RWPE1 (cell line): Measurements from ENCODE around the gene TTR.

ENCODE experiments used
- CTCF ChIA-PET: fragments of 350-600 bp; sonication (Branson Sonifier 250); formaldehyde crosslinking; extraction: SDS; loops from one replicate; lab custom pipeline; 2021; lab: Yijun Ruan, JAX
- POLR2A ChIA-PET: fragments of 400-600 bp; formaldehyde crosslinking; extraction: SDS; loops from one replicate; lab custom pipeline; 2020; ENCODE audit warnings: antibody characterized with exemption; ENCODE audit not compliant: low non-redundant PET; lab: Yijun Ruan, JAX
- DNase-seq: peaks from one replicate; pipeline ENCODE4 v3.0.0; 2012; ENCODE audit warnings: low spot score
- H3K27ac ChIP-seq: fragments of 450-650 bp; 2 replicates; pipeline ENCODE4 v1.5.1; 2017
- TF ChIP-seq, protein P1 (sequence below): fragments of 450-650 bp; conservative IDR thresholded peaks from 2 replicates; pipeline ENCODE4 v1.5.1; 2017; ENCODE audit warnings: low read depth, mild to moderate bottlenecking

TTR gene

DNA sequence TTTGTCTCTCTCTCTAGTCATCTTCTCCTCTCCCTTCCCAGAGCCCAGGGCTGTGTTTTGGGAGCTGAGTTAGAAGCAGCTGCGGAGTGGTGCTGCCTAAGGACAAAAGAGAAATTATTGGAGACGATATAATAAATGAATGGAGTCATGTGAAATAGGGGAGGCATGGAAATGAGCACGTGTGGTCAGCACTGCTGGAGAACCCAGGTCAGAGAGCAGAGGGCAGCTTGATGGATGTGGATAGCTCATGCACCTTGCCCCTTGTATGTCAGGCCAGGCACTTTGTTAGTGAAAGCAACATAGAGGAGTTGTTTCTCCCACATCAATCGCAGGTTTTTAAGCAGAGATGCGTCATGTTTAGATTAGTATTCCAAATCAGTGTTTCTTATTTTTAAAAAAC lies 15.7 kb downstream of the TTR start:
- ChIA-PET CTCF (interaction anchor here (0.7 kb wide), 1 partner anchor 378 kb away, joined by 3 read pairs; no protein-coding TSS in a partner anchor), POLR2A (no interaction called here)

DNA sequence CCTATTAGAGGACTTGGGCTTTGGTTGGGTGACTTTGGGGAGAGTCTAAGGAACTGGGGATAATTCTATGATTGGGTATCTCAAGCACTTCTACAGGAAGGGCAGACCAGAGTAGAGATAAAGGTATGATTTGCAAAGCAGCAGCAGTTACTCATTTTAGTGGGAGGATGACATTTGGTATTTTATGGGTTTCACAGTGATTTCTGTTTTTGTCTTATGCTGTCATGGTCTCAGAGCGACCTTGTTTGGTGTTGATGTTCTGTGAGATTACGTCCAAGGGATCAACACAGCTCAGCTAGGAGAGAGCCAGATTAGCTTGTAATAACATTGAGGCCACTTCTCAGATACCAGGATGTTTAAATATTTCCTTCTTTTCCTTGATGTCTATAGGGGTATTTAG lies 18.2 kb downstream of the TTR start:
- ChIA-PET POLR2A (no interaction called here), CTCF (interaction anchor here (0.7 kb wide), 1 partner anchor 142 kb away, joined by 4 read pairs; no protein-coding TSS in a partner anchor)
- DNase-seq, result no peak
- TF ChIP-seq, protein P1, sequence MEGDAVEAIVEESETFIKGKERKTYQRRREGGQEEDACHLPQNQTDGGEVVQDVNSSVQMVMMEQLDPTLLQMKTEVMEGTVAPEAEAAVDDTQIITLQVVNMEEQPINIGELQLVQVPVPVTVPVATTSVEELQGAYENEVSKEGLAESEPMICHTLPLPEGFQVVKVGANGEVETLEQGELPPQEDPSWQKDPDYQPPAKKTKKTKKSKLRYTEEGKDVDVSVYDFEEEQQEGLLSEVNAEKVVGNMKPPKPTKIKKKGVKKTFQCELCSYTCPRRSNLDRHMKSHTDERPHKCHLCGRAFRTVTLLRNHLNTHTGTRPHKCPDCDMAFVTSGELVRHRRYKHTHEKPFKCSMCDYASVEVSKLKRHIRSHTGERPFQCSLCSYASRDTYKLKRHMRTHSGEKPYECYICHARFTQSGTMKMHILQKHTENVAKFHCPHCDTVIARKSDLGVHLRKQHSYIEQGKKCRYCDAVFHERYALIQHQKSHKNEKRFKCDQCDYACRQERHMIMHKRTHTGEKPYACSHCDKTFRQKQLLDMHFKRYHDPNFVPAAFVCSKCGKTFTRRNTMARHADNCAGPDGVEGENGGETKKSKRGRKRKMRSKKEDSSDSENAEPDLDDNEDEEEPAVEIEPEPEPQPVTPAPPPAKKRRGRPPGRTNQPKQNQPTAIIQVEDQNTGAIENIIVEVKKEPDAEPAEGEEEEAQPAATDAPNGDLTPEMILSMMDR, result no peak
- no peak overlapping the region for H3K27ac ChIP-seq

More for the DNA sequence above, 15.7 kb downstream of the TTR start:
- DNase-seq, result no peak
- no peak overlapping the region for H3K27ac ChIP-seq
- TF ChIP-seq, protein P1, result no peak

GRCh38 chr18:31610286-31611205 lies 18.9 kb downstream of the TTR start:
- TF ChIP-seq, protein P1, result no peak
- POLR2A ChIA-PET, result no interaction called here
- DNase-seq, result peak; percentile 6
- CTCF ChIA-PET, result interaction anchor here (0.6 to 0.7 kb wide), 2 partner anchors 57 to 141 kb away, joined by 3 to 4 read pairs; no protein-coding TSS in a partner anchor
- H3K27ac ChIP-seq, result no peak overlapping the region

DNA sequence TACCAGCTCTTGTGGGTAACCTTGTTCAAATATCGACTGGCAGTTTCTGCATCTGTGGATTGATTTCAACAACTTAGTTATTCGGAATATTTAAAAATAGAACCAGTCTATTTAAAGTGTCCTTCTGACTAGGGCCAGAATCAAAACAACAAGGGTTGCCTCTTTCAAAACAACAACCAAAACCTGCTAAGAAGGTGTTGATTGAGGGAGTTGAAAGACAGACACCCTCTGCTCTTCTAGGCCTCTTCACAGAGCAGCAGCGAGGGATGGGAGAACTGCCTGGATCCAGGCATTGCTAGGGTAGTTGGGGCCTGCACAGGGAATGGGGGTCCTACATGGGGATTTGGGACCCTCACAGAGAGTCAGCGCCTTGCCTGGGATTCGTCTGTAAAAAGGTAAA lies 19.8 kb downstream of the TTR start:
- TF ChIP-seq, protein P1, result no peak
- no peak overlapping the region for H3K27ac ChIP-seq
- ChIA-PET POLR2A (no interaction called here), CTCF (interaction anchor here (0.6 kb wide), 1 partner anchor 56 kb away, joined by 3 read pairs; no protein-coding TSS in a partner anchor)
- DNase-seq, result no peak

- ChIA-PET CTCF (no interaction called here), POLR2A (no interaction called here)
- TF ChIP-seq, protein P1, result no peak
- H3K27ac ChIP-seq, result no peak overlapping the region
- DNase-seq, result no peak
These were observed 20.4 kb downstream of the TTR start for GRCh38 chr18:31612124-31612523.

DNA sequence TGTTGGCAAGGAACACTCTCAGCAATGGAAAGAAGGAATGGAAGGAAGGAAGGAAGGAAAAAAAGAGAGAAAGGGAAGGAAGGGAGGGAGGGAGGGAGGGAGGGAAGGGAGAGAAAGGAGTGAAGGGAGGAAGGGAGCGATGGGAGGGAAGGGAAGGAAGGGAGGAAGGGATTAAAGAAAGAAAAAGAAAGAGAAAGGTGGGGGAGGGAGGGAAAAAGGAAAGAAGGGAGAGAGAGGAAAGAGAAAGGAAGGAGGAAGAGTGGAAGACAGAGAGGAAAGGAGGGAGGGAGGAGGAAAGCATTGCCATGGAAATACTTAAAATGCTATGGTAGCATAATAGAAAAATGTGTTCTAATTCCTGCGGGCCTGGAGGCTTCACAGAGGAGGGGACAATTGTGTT lies 22.4 kb downstream of the TTR start:
- TF ChIP-seq, protein P1, result no peak
- ChIA-PET CTCF (no interaction called here), POLR2A (no interaction called here)
- H3K27ac ChIP-seq, result no peak overlapping the region
- DNase-seq, result no peak
